Measurements from ENCODE around the gene CARMIL1. TPM values are rescaled to one million over a fixed set of nuclear protein-coding genes. Genes with fewer than 3 reads are reported as not detected.

The CARMIL1 gene
- total RNA-seq, 1 donor from 2014 or later, result 1.7 TPM

GRCh38 chr6:25336996-25337395 lies 57.8 kb downstream of the CARMIL1 start:
- intact Hi-C loops (cut with micrococcal nuclease), result loop anchor here (5.0 kb wide), 1 partner anchor 155 kb away; no protein-coding TSS in a partner anchor
- H3K27ac Mint-ChIP-seq, result no peak overlapping the region

GRCh38 chr6:25337431-25337830 lies 58.3 kb downstream of the CARMIL1 start:
- Mint-ChIP-seq H3K27ac (no peak overlapping the region), H3K4me1 (ENCODE audit: low read depth) (no peaks in the 10 kb centered on the region), H3K27me3 (ENCODE audit: insufficient read depth) (peaks cover 3% of the 10 kb centered on the region), H3K36me3 (ENCODE audit: low read depth) (no peaks in the 10 kb centered on the region), H3K4me3 (no peak overlapping the region), H3K9me3 (no peaks in the 10 kb centered on the region)
- DNase-seq (ENCODE audit: low spot score), result no peak
- intact Hi-C loops (cut with micrococcal nuclease), result loop anchor here (5.0 kb wide), 1 partner anchor 155 kb away; no protein-coding TSS in a partner anchor

More at GRCh38 chr6:25336996-25337395, 57.8 kb downstream of the CARMIL1 start:
- H3K4me3 Mint-ChIP-seq, result no peak overlapping the region
- H3K9me3 Mint-ChIP-seq, result no peaks in the 10 kb centered on the region
- DNase-seq (ENCODE audit: low spot score), result no peak
- no peaks in the 10 kb centered on the region for H3K36me3 Mint-ChIP-seq (ENCODE audit: low read depth)
- peaks cover 3% of the 10 kb centered on the region for H3K27me3 Mint-ChIP-seq (ENCODE audit: insufficient read depth)
- H3K4me1 Mint-ChIP-seq (ENCODE audit: low read depth), result no peaks in the 10 kb centered on the region

GRCh38 chr6:25340431-25341202 lies 61.4 kb downstream of the CARMIL1 start:
- intact Hi-C loops (cut with micrococcal nuclease), result no loop called here
- Mint-ChIP-seq H3K4me3 (no peak overlapping the region), H3K36me3 (ENCODE audit: low read depth) (no peaks in the 10 kb centered on the region), H3K27me3 (ENCODE audit: insufficient read depth) (no peaks in the 10 kb centered on the region), H3K4me1 (ENCODE audit: low read depth) (no peaks in the 10 kb centered on the region), H3K27ac (no peak overlapping the region), H3K9me3 (no peaks in the 10 kb centered on the region)
- no peak for DNase-seq (ENCODE audit: low spot score)

- Mint-ChIP-seq H3K4me3 (no peak overlapping the region), H3K4me1 (ENCODE audit: low read depth) (no peaks in the 10 kb centered on the region), H3K27me3 (ENCODE audit: insufficient read depth) (no peaks in the 10 kb centered on the region), H3K36me3 (ENCODE audit: low read depth) (no peaks in the 10 kb centered on the region), H3K9me3 (no peaks in the 10 kb centered on the region), H3K27ac (no peak overlapping the region)
- intact Hi-C loops (cut with micrococcal nuclease), result no loop called here
- no peak for DNase-seq (ENCODE audit: low spot score)
These were observed 62.0 kb downstream of the CARMIL1 start for GRCh38 chr6:25341203-25341552.

GRCh38 chr6:25341923-25342619 lies 62.9 kb downstream of the CARMIL1 start:
- Mint-ChIP-seq H3K36me3 (ENCODE audit: low read depth) (no peaks in the 10 kb centered on the region), H3K4me1 (ENCODE audit: low read depth) (no peaks in the 10 kb centered on the region), H3K27ac (no peak overlapping the region), H3K27me3 (ENCODE audit: insufficient read depth) (no peaks in the 10 kb centered on the region), H3K9me3 (no peaks in the 10 kb centered on the region), H3K4me3 (no peak overlapping the region)
- intact Hi-C loops (cut with micrococcal nuclease), result no loop called here
- no peak for DNase-seq (ENCODE audit: low spot score)

- Mint-ChIP-seq H3K27me3 (ENCODE audit: insufficient read depth) (no peaks in the 10 kb centered on the region), H3K9me3 (no peaks in the 10 kb centered on the region), H3K36me3 (ENCODE audit: low read depth) (no peaks in the 10 kb centered on the region), H3K4me1 (ENCODE audit: low read depth) (no peaks in the 10 kb centered on the region), H3K27ac (no peak overlapping the region), H3K4me3 (no peak overlapping the region)
- no peak for DNase-seq (ENCODE audit: low spot score)
- intact Hi-C loops (cut with micrococcal nuclease), result no loop called here
These were observed 63.6 kb downstream of the CARMIL1 start for GRCh38 chr6:25342802-25343201.

GRCh38 chr6:25343984-25344383 lies 64.8 kb downstream of the CARMIL1 start:
- no peaks in the 10 kb centered on the region for H3K36me3 Mint-ChIP-seq (ENCODE audit: low read depth)
- intact Hi-C loops (cut with micrococcal nuclease), result no loop called here
- no peak for DNase-seq (ENCODE audit: low spot score)
- no peak overlapping the region for H3K4me3 Mint-ChIP-seq
- H3K9me3 Mint-ChIP-seq, result no peaks in the 10 kb centered on the region
- H3K27me3 Mint-ChIP-seq (ENCODE audit: insufficient read depth), result no peaks in the 10 kb centered on the region
- no peaks in the 10 kb centered on the region for H3K4me1 Mint-ChIP-seq (ENCODE audit: low read depth)
- H3K27ac Mint-ChIP-seq, result no peak overlapping the region

GRCh38 chr6:25344827-25345226 lies 65.7 kb downstream of the CARMIL1 start:
- no peak for DNase-seq (ENCODE audit: low spot score)
- intact Hi-C loops (cut with micrococcal nuclease), result no loop called here
- H3K27me3 Mint-ChIP-seq (ENCODE audit: insufficient read depth), result no peaks in the 10 kb centered on the region
- H3K4me1 Mint-ChIP-seq (ENCODE audit: low read depth), result no peaks in the 10 kb centered on the region
- no peak overlapping the region for H3K27ac Mint-ChIP-seq
- H3K36me3 Mint-ChIP-seq (ENCODE audit: low read depth), result no peaks in the 10 kb centered on the region
- no peaks in the 10 kb centered on the region for H3K9me3 Mint-ChIP-seq
- H3K4me3 Mint-ChIP-seq, result no peak overlapping the region

- Mint-ChIP-seq H3K36me3 (ENCODE audit: low read depth) (no peaks in the 10 kb centered on the region), H3K4me3 (no peak overlapping the region), H3K27me3 (ENCODE audit: insufficient read depth) (no peaks in the 10 kb centered on the region), H3K4me1 (ENCODE audit: low read depth) (no peaks in the 10 kb centered on the region), H3K27ac (no peak overlapping the region), H3K9me3 (no peaks in the 10 kb centered on the region)
- DNase-seq (ENCODE audit: low spot score), result no peak
- intact Hi-C loops (cut with micrococcal nuclease), result no loop called here
These were observed 66.9 kb downstream of the CARMIL1 start for GRCh38 chr6:25346064-25346463.

GRCh38 chr6:25350573-25350972 lies 71.4 kb downstream of the CARMIL1 start:
- Mint-ChIP-seq H3K27me3 (ENCODE audit: insufficient read depth) (no peaks in the 10 kb centered on the region), H3K27ac (no peak overlapping the region), H3K4me3 (no peak overlapping the region), H3K9me3 (no peaks in the 10 kb centered on the region), H3K4me1 (ENCODE audit: low read depth) (peaks cover 4% of the 10 kb centered on the region), H3K36me3 (ENCODE audit: low read depth) (no peaks in the 10 kb centered on the region)
- intact Hi-C loops (cut with micrococcal nuclease), result no loop called here
- DNase-seq (ENCODE audit: low spot score), result no peak

- no peaks in the 10 kb centered on the region for H3K27me3 Mint-ChIP-seq (ENCODE audit: insufficient read depth)
- H3K36me3 Mint-ChIP-seq (ENCODE audit: low read depth), result no peaks in the 10 kb centered on the region
- H3K4me3 Mint-ChIP-seq, result no peak overlapping the region
- peaks cover 4% of the 10 kb centered on the region for H3K4me1 Mint-ChIP-seq (ENCODE audit: low read depth)
- intact Hi-C loops (cut with micrococcal nuclease), result loop anchor here (1.0 kb wide), 1 partner anchor 8 kb away; no protein-coding TSS in a partner anchor
- no peaks in the 10 kb centered on the region for H3K9me3 Mint-ChIP-seq
- no peak for DNase-seq (ENCODE audit: low spot score)
- no peak overlapping the region for H3K27ac Mint-ChIP-seq
These were observed 72.3 kb downstream of the CARMIL1 start for GRCh38 chr6:25351485-25351884.

- Mint-ChIP-seq H3K36me3 (ENCODE audit: low read depth) (no peaks in the 10 kb centered on the region), H3K4me1 (ENCODE audit: low read depth) (peaks cover 4% of the 10 kb centered on the region), H3K27ac (no peak overlapping the region)
These were observed 73.1 kb downstream of the CARMIL1 start for GRCh38 chr6:25352285-25352684.

GRCh38 chr6:25354078-25354932 lies 75.1 kb downstream of the CARMIL1 start:
- DNase-seq (ENCODE audit: low spot score), result no peak
- no peaks in the 10 kb centered on the region for H3K27me3 Mint-ChIP-seq (ENCODE audit: insufficient read depth)
- H3K4me3 Mint-ChIP-seq, result no peak overlapping the region
- intact Hi-C loops (cut with micrococcal nuclease), result no loop called here
- peaks cover 4% of the 10 kb centered on the region for H3K4me1 Mint-ChIP-seq (ENCODE audit: low read depth)
- H3K36me3 Mint-ChIP-seq (ENCODE audit: low read depth), result no peaks in the 10 kb centered on the region
- H3K27ac Mint-ChIP-seq, result no peak overlapping the region
- no peaks in the 10 kb centered on the region for H3K9me3 Mint-ChIP-seq

More at GRCh38 chr6:25352285-25352684, 73.1 kb downstream of the CARMIL1 start:
- Mint-ChIP-seq H3K4me3 (no peak overlapping the region), H3K27me3 (ENCODE audit: insufficient read depth) (no peaks in the 10 kb centered on the region), H3K9me3 (no peaks in the 10 kb centered on the region)
- intact Hi-C loops (cut with micrococcal nuclease), result no loop called here
- DNase-seq (ENCODE audit: low spot score), result no peak

Measured in activated T-helper 1 cell treated with anti-CD3 and anti-CD28 coated beads, Interleukin-12 subunit alpha, Interleukin-12 subunit beta, Interleukin-2, Interleukin-4 antibody, amounts not matched to agents 30 ng/mL and 10 ng/mL and 1 ng/mL, durations not matched to agents 14 hours and 24 hours and 36 hours (primary cell).